MM.1S (cell line): Measurements from ENCODE around the gene CNOT6.
A peak's percentile ranks its signal among the peaks of the same experiment; 100 is the strongest.

ENCODE experiments used
- DNase-seq: peaks from one replicate; pipeline ENCODE4 v3.0.0-alpha.2; 2015
- H2AFZ ChIP-seq: fragments of 300-600 bp; sonication (generic); 2 replicates; pipeline ENCODE4 v1.6.0; 2016; ENCODE audit warnings: antibody characterized with exemption, low read length
- H3F3A ChIP-seq: fragments of 300-600 bp; sonication (generic); 2 replicates; pipeline ENCODE4 v1.6.1; 2016; ENCODE audit warnings: mild to moderate bottlenecking, antibody characterized with exemption, low read length, moderate library complexity, mixed read lengths; ENCODE audit not compliant: insufficient read depth
- H3K27ac ChIP-seq: fragments of 300-600 bp; sonication (generic); 2 replicates; pipeline ENCODE4 v1.5.1; 2016; ENCODE audit warnings: mild to moderate bottlenecking, low read length
- H3K27me3 ChIP-seq: fragments of 300-600 bp; sonication (generic); replicated peaks from 2 replicates; pipeline ENCODE4 v1.6.0; 2016; ENCODE audit warnings: low read length; ENCODE audit not compliant: insufficient read depth
- H3K36me3 ChIP-seq: fragments of 300-600 bp; sonication (generic); replicated peaks from 2 replicates; pipeline ENCODE4 v1.6.1; 2016; ENCODE audit warnings: mild to moderate bottlenecking, low read length, mixed read lengths; ENCODE audit not compliant: insufficient read depth
- H3K4me1 ChIP-seq: fragments of 300-600 bp; sonication (generic); 2 replicates; pipeline ENCODE4 v1.6.1; 2016; ENCODE audit warnings: low read length, mixed read lengths
- H3K4me2 ChIP-seq: fragments of 300-600 bp; sonication (generic); 2 replicates; pipeline ENCODE4 v1.6.0; 2016; ENCODE audit warnings: low read depth, low read length
- H3K4me3 ChIP-seq: fragments of 300-600 bp; sonication (generic); 2 replicates; pipeline ENCODE4 v1.5.1; 2016; ENCODE audit warnings: low read length, mixed read lengths
- H3K79me2 ChIP-seq: fragments of 300-600 bp; sonication (generic); 2 replicates; pipeline ENCODE4 v1.6.1; 2016; ENCODE audit warnings: mixed run types, low read length, mixed read lengths
- H3K9ac ChIP-seq: fragments of 300-600 bp; sonication (generic); 2 replicates; pipeline ENCODE4 v1.6.1; 2016; ENCODE audit warnings: low read length, mixed read lengths
- H3K9me2 ChIP-seq: fragments of 300-600 bp; sonication (generic); replicated peaks from 2 replicates; pipeline ENCODE4 v1.6.1; 2016; ENCODE audit warnings: mild to moderate bottlenecking, low read length, mixed read lengths; ENCODE audit not compliant: insufficient read depth
- H3K9me3 ChIP-seq: fragments of 300-600 bp; sonication (generic); replicated peaks from 2 replicates; pipeline ENCODE4 v1.6.1; 2016; ENCODE audit warnings: mild to moderate bottlenecking, low read length, mixed read lengths; ENCODE audit not compliant: insufficient read depth
- H4K20me1 ChIP-seq: fragments of 300-600 bp; sonication (generic); 2 replicates; pipeline ENCODE4 v1.6.1; 2016; ENCODE audit warnings: mild to moderate bottlenecking, low read length, moderate library complexity, mixed read lengths; ENCODE audit not compliant: insufficient read depth
- CTCF ChIP-seq: fragments of 300-600 bp; sonication (generic); IDR thresholded peaks from 2 replicates; pipeline ENCODE4 v1.5.1; 2016; ENCODE audit warnings: antibody characterized with exemption, low read length, mixed read lengths
- EZH2 ChIP-seq: fragments of 300-600 bp; sonication (generic); optimal IDR thresholded peaks from 2 replicates; pipeline ENCODE3; 2017; ENCODE audit warnings: low read depth, mild to moderate bottlenecking, antibody characterized with exemption, low read length, mixed read lengths
- EZH2phosphoT487 ChIP-seq: fragments of 300-600 bp; sonication (generic); IDR thresholded peaks from 2 replicates; pipeline ENCODE4 v1.6.1; 2018; ENCODE audit warnings: antibody characterized with exemption, low read length

CNOT6 gene

GRCh38 chr5:180606215-180606785 is 112.1 kb downstream of the CNOT6 start:
- DNase-seq, result no peak
- no peaks in the 10 kb centered on the region for H4K20me1 ChIP-seq
- H3K9me2 ChIP-seq, result no peaks in the 10 kb centered on the region
- no peaks in the 10 kb centered on the region for H3K79me2 ChIP-seq
- H3K27ac ChIP-seq, result no peak overlapping the region
- no peaks in the 10 kb centered on the region for H3K9me3 ChIP-seq
- H3K4me2 ChIP-seq, result no peak overlapping the region
- H3K4me3 ChIP-seq, result no peak overlapping the region
- no peak overlapping the region for H3K9ac ChIP-seq
- H3K27me3 ChIP-seq, result peaks cover 64% of the 10 kb centered on the region
- no peak overlapping the region for H2AFZ ChIP-seq
- H3F3A ChIP-seq, result no peaks in the 10 kb centered on the region
- no peak for TF ChIP-seq EZH2phosphoT487
- TF ChIP-seq CTCF, result no peak
- no peak for TF ChIP-seq EZH2
- no peaks in the 10 kb centered on the region for H3K36me3 ChIP-seq
- H3K4me1 ChIP-seq, result no peaks in the 10 kb centered on the region

GRCh38 chr5:180607861-180608571 is 113.8 kb downstream of the CNOT6 start:
- no peak overlapping the region for H3K27ac ChIP-seq
- H3K9me2 ChIP-seq, result no peaks in the 10 kb centered on the region

GRCh38 chr5:180608572-180609310 is 114.6 kb downstream of the CNOT6 start:
- Histone ChIP-seq H3K4me2 (peak overlapping the region; percentile 33), H4K20me1 (no peaks in the 10 kb centered on the region), H3F3A (no peaks in the 10 kb centered on the region), H3K36me3 (no peaks in the 10 kb centered on the region), H3K27ac (no peak overlapping the region), H2AFZ (no peak overlapping the region), H3K79me2 (no peaks in the 10 kb centered on the region), H3K27me3 (peaks cover 55% of the 10 kb centered on the region), H3K4me1 (no peaks in the 10 kb centered on the region), H3K9me3 (no peaks in the 10 kb centered on the region), H3K4me3 (no peak overlapping the region), H3K9ac (no peak overlapping the region), H3K9me2 (no peaks in the 10 kb centered on the region)
- no peak for DNase-seq
- no peak for TF ChIP-seq EZH2phosphoT487
- no peak for TF ChIP-seq CTCF
- no peak for TF ChIP-seq EZH2

More at GRCh38 chr5:180607861-180608571, 113.8 kb downstream of the CNOT6 start:
- Histone ChIP-seq H3K9me3 (no peaks in the 10 kb centered on the region), H2AFZ (no peak overlapping the region), H3K4me2 (peak overlapping the region; percentile 33), H4K20me1 (no peaks in the 10 kb centered on the region), H3K27me3 (peaks cover 52% of the 10 kb centered on the region), H3F3A (no peaks in the 10 kb centered on the region), H3K9ac (no peak overlapping the region), H3K79me2 (no peaks in the 10 kb centered on the region), H3K4me3 (no peak overlapping the region; the same call in 1 of the 2 replicates), H3K36me3 (no peaks in the 10 kb centered on the region), H3K4me1 (no peaks in the 10 kb centered on the region)
- TF ChIP-seq EZH2phosphoT487 (no peak), EZH2 (no peak), CTCF (no peak)
- DNase-seq, result peak; percentile 23
